Measurements from ENCODE around the gene UEVLD. TPM values are rescaled to one million over a fixed set of nuclear protein-coding genes. Genes with fewer than 3 reads are reported as not detected.

The UEVLD gene
- total and polyA plus RNA-seq, 9 of the 15 experiments (the other 6 are each of a cell fraction or from before 2014, with no cell fraction given): 4.7 to 12.6 (median 7.4) TPM

- Histone ChIP-seq H3K27ac (ENCODE audit: extremely low read depth, low read depth, low read length) (no peak overlapping the region), H3K4me3 (no peak overlapping the region), H4K20me1 (replicated peaks; ENCODE audit: control insufficient read depth, insufficient read depth, low read length) (no peaks in the 10 kb centered on the region), H3K4me1 (replicated peaks in 1 of 2; ENCODE audit: control insufficient read depth in 2 of 2, insufficient read depth in 2 of 2, low read length in 2 of 2) (no peaks in the 10 kb centered on the region), H2AFZ (ENCODE audit: low read depth, low read length) (no peak overlapping the region), H3K9me3 (replicated peaks; ENCODE audit: control insufficient read depth, insufficient read depth, low read depth, low read length) (no peaks in the 10 kb centered on the region), H3K9ac (ENCODE audit: insufficient read depth in 1 of 2, low read depth in 2 of 2, low read length in 2 of 2) (no peak overlapping the region), H3K79me2 (ENCODE audit: control insufficient read depth, insufficient read depth, low read length) (no peaks in the 10 kb centered on the region), H3K9me1 (ENCODE audit: control insufficient read depth, insufficient read depth, low read length) (no peaks in the 10 kb centered on the region), H3K27me3 (ENCODE audit: control insufficient read depth in 2 of 2, insufficient read depth in 2 of 2, low read length in 2 of 2) (no peaks in the 10 kb centered on the region), H3K36me3 (ENCODE audit: control insufficient read depth, insufficient read depth, low read length) (no peaks in the 10 kb centered on the region; the same call in 2 of the 3 replicates), H3K4me2 (ENCODE audit: insufficient read depth, low read length) (no peak overlapping the region)
- intact Hi-C loops (cut with micrococcal nuclease) (no loop called here), in situ Hi-C loops (cut with MboI) (no loop called here)
- ChIA-PET CTCF (ENCODE audit: low intra/inter-chr PET ratio) (no interaction called here), POLR2A (interaction anchor here (1.2 kb wide), 2 partner anchors 9 to 10 kb away, joined by 4 to 5 read pairs; no protein-coding TSS in a partner anchor)
- DNase-seq (ENCODE audit: extremely low read depth in 1 of 4, low spot score in 3 of 4) (no peak), FAIRE-seq (no peak), ATAC-seq (no peak)
- TF ChIP-seq CHD7 (IDR thresholded peaks at IDR 0.05; ENCODE audit: low read depth, low read length) (no peak), KLF10 (CRISPR knock-in tag; IDR thresholded peaks at IDR 0.05) (no peak), FOXA1 (IDR thresholded peaks at IDR 0.05; ENCODE audit: borderline replicate concordance) (no peak), ZNF324 (CRISPR knock-in tag; IDR thresholded peaks at IDR 0.05) (no peak), MITF (IDR thresholded peaks at IDR 0.05) (no peak), HMGXB4 (CRISPR knock-in tag; IDR thresholded peaks at IDR 0.05) (no peak)
- no TSS peak for BruUV-seq (replicated peaks)
These were observed 24.4 kb downstream of the UEVLD start for GRCh38 chr11:18564149-18564548.
